ENCODE measurements around the gene NDEL1. TPM values are rescaled to one million over a fixed set of nuclear protein-coding genes. Genes with fewer than 3 reads are reported as not detected.

NDEL1 gene
- total and polyA plus RNA-seq, 2 donors (not counting 3 experiments of a cell fraction or from before 2014, with no cell fraction given), result 60.0 to 87.4 TPM

DNA sequence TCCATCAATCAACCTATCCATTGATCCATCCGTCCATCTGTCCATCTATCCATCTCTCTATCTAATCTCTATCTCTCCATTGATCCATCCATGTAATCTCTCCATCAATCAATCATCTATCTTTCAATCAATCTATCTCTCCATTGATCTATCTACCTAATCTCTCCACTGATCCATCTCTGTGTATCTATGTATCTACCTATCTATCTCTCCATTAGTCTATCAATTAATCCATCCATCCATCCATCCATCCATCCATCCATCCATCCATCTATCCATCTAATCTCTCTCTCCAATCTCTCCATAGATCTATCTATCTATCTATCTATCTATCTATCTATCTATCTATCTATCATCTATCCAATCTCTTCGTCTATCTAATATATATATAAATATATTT, 34.6 kb upstream of the NDEL1 start:
- H3K9me3 ChIP-seq (replicated peaks; ENCODE audit: control insufficient read depth, insufficient read depth, low read length), result no peaks in the 10 kb centered on the region
- no peak overlapping the region for H3K9ac ChIP-seq (replicated peaks; ENCODE audit: extremely low read depth, insufficient read depth, low read length)
- ChIA-PET POLR2A (no interaction called here), CTCF (no interaction called here)
- no peak overlapping the region for H3K27ac ChIP-seq (ENCODE audit: insufficient read depth, low read depth, low read length)
- H4K20me1 ChIP-seq (replicated peaks; ENCODE audit: control insufficient read depth, extremely low read depth, insufficient read depth, low read length), result no peaks in the 10 kb centered on the region
- H3K79me2 ChIP-seq (ENCODE audit: control insufficient read depth, insufficient read depth, low read length), result no peaks in the 10 kb centered on the region
- no peak overlapping the region for H3K4me3 ChIP-seq (replicated peaks in 1 of 3; ENCODE audit: insufficient read depth in 1 of 3, low read depth in 1 of 3, low read length in 3 of 3)
- H3K4me2 ChIP-seq (ENCODE audit: insufficient read depth, low read length), result no peak overlapping the region
- FAIRE-seq (no peak), DNase-seq (ENCODE audit: low read depth, low spot score) (no peak)
- intact Hi-C loops (cut with micrococcal nuclease), result loop anchor here (5.0 kb wide), 1 partner anchor 399 kb away; the partner anchor contains the start of gene GUCY2D
- no peaks in the 10 kb centered on the region for H3K4me1 ChIP-seq (ENCODE audit: control insufficient read depth, extremely low read depth, insufficient read depth, low read length)
- no peaks in the 10 kb centered on the region for H3K36me3 ChIP-seq (ENCODE audit: control insufficient read depth in 2 of 2, extremely low read depth in 1 of 2, insufficient read depth in 2 of 2, low read length in 2 of 2)
- H2AFZ ChIP-seq (ENCODE audit: low read depth, low read length), result no peak overlapping the region
- no TSS peak for BruUV-seq (replicated peaks)
- H3K9me1 ChIP-seq (replicated peaks; ENCODE audit: control insufficient read depth, extremely low read depth, insufficient read depth, low read length), result no peaks in the 10 kb centered on the region
- TF ChIP-seq GATA2 (IDR thresholded peaks at IDR 0.05; ENCODE audit: insufficient read depth, insufficient read length, low read depth, low read length) (no peak), POLR2AphosphoS5 (IDR thresholded peaks at IDR 0.05; ENCODE audit: insufficient read depth, low read depth, low read length) (no peak), EZH2 (IDR thresholded peaks at IDR 0.05; ENCODE audit: borderline replicate concordance, low read depth, low read length, severe bottlenecking) (no peak), JUN (IDR thresholded peaks at IDR 0.05; ENCODE audit: borderline replicate concordance, insufficient read depth, insufficient read length, low read depth) (no peak), FOS (IDR thresholded peaks at IDR 0.05; ENCODE audit: borderline replicate concordance, insufficient read depth, low read length) (no peak), POLR2A (IDR thresholded peaks at IDR 0.05; ENCODE audit: low read depth, low read length) (no peak), MYC (IDR thresholded peaks at IDR 0.05; ENCODE audit: low read depth, low read length) (no peak)
- TF ChIP-seq, protein P1, sequence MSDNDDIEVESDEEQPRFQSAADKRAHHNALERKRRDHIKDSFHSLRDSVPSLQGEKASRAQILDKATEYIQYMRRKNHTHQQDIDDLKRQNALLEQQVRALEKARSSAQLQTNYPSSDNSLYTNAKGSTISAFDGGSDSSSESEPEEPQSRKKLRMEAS (IDR thresholded peaks at IDR 0.05; ENCODE audit: insufficient read depth, insufficient read length), result no peak
- TF ChIP-seq, protein P2, sequence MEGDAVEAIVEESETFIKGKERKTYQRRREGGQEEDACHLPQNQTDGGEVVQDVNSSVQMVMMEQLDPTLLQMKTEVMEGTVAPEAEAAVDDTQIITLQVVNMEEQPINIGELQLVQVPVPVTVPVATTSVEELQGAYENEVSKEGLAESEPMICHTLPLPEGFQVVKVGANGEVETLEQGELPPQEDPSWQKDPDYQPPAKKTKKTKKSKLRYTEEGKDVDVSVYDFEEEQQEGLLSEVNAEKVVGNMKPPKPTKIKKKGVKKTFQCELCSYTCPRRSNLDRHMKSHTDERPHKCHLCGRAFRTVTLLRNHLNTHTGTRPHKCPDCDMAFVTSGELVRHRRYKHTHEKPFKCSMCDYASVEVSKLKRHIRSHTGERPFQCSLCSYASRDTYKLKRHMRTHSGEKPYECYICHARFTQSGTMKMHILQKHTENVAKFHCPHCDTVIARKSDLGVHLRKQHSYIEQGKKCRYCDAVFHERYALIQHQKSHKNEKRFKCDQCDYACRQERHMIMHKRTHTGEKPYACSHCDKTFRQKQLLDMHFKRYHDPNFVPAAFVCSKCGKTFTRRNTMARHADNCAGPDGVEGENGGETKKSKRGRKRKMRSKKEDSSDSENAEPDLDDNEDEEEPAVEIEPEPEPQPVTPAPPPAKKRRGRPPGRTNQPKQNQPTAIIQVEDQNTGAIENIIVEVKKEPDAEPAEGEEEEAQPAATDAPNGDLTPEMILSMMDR (IDR thresholded peaks at IDR 0.05; ENCODE audit: extremely low read depth in 1 of 2, insufficient read depth in 1 of 2, low read depth in 1 of 2, low read length in 2 of 2), result no peak
- dilution Hi-C loops (cut with MboI; ENCODE audit: extremely low pct_ligation_motif_present, low sequenced_read_pairs), result no loop called here
- H3K27me3 ChIP-seq (ENCODE audit: control insufficient read depth in 2 of 2, insufficient read depth in 2 of 2, low read length in 2 of 2), result peaks cover 11 to 12% of the 10 kb centered on the region in 2 experiments
